Choroid plexus epithelial cell (primary cell): ENCODE results near the gene RNF181.

Experiments used
- DNase-seq: peaks from one replicate; pipeline ENCODE4 v3.0.0-alpha.2; 2010; ENCODE audit warnings: low read depth
- H3K4me3 ChIP-seq: 2 replicates; pipeline ENCODE4 v1.5.1; 2011; ENCODE audit warnings: low read depth, mild to moderate bottlenecking, control low read depth, low read length, moderate library complexity
- CTCF ChIP-seq: conservative IDR thresholded peaks from 2 replicates; pipeline ENCODE4 v1.5.1; 2011; ENCODE audit warnings: low read depth, mild to moderate bottlenecking, control low read depth, inconsistent platforms, low read length, moderate library complexity

Gene RNF181

GRCh38 chr2:85577386-85578242, 17.9 kb upstream of the RNF181 start, which contains the start of gene VAMP8:
Gene VAMP8, plus strand, starts transcription at chr2:85577586. Its CDS starts 61 bp downstream, at chr2:85577647.
- no peak within 1 kb of the TSS for H3K4me3 ChIP-seq
- no peak for TF ChIP-seq CTCF
- no peak for DNase-seq

GRCh38 chr2:85578243-85579180, 17.0 kb upstream of the RNF181 start:
- DNase-seq, result no peak
- no peak overlapping the region for H3K4me3 ChIP-seq
- no peak for TF ChIP-seq CTCF

DNA sequence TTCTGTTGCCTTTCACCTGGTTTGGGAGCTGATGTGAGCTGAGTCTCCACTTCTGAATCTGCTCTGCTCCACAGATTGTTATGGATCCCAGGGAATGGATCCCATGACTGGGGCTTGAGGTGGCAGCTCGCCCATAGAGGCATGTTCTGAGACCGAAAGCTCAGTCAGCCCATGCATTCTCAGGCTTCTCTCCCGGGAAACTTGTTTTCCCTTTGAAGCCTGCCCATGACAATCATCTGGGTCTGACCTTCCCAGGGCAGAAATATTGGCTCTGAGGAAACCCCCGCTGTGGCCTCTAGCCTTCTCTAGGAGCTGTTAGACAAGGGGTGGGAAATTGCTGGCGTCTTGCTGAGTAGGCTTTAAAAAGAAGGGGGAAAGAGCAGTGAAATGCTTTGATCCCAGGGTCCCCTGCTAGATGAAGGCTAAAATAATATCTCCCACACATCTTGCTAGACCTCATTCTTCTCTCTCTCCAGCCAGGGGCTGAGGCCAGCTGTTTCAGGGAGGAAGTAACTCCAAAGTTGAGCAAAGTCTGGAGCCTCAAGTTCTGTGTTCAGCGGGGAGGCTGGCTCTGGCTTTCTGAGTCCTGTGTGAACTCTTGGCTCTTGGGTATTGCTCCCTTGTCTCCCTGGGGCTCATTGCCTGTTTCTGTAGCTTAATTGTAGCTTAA, 16.1 kb upstream of the RNF181 start:
- TF ChIP-seq CTCF, result no peak
- no peak overlapping the region for H3K4me3 ChIP-seq
- no peak for DNase-seq

DNA sequence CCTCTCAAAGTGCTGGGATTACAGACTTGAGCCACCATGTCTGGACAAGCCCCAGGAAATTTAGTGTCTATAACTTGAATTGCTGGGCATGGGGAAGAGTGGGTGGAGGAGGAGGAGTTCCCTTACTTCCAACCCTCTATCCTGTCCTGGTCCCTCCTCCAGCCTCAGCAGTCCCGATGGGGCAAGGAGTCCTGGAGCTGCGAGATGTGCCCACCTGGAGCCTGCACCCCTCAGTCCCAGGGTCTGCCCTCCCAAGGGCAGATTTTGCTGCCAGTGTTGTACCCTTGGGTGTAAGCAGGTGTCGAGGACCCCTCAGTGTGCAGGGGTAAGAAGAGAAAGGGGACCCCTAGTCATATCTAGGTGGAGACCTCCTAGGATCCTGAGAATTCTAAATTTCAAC, 15.3 kb upstream of the RNF181 start:
- no peak overlapping the region for H3K4me3 ChIP-seq
- TF ChIP-seq CTCF, result no peak
- no peak for DNase-seq

DNA sequence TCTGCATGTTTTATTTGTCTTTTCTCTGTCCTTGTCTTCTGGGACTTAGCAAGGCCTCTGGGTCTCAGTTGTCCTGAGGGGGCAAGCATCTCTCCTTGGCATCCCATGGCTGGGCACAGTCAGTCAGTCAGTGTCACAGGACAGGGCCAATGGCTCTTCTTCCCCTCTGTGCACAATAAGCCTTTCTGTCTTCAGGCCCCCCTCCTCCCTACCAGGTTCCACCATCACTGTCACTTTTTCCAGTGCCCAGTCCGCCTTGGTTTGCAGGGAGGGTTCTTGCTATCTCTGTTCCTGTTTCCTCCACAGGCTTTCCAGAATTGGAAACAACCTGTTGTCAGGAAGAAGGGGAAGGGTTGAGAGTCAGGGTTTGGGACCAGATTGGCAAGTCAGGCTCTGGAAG, 13.1 kb upstream of the RNF181 start:
- no peak for TF ChIP-seq CTCF
- no peak for DNase-seq
- no peak overlapping the region for H3K4me3 ChIP-seq

DNA sequence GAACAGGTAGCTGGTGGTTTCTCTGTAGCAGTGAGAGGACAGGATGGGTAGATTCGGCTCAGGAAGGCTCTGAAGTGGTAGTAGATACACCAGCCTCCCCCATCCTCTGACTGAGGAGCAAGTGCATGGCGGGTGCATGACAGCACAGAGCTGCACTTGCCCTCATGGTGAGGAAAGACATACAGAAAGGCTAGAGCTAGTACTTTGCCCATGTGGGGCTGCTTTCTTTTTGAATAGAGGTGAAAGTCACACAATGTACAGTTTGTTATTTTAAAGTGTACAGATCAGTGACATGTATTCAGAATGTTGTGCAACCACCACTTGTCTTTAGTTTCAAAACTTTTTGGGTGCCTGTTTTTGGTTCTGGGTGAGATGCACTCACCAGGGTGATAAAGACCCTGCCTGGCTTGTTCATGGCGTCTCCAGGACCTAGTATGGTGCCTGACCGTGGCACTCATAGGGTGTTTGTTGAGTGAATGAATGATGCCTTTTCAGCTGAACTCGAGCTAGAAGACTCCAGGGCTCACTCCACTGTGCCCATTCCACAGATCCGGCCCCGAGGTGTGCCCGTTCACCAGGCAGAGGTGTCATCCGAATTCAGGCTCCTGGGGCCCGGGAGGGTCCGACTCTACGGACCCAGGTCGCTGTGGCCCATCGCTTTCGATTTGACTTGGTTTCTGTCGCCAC, 11.7 kb upstream of the RNF181 start:
- H3K4me3 ChIP-seq, result peak overlapping the region; percentile 69
- no peak for DNase-seq
- TF ChIP-seq CTCF, result no peak
